Prostate gland (tissue), 2 donors: Measurements from ENCODE around the gene ZER1. TPM values are rescaled to one million over a fixed set of nuclear protein-coding genes. Genes with fewer than 3 reads are reported as not detected.

Experiments used
- DNase-seq: peaks from one replicate; pipeline ENCODE4 v3.0.0-alpha.2; 2019; ENCODE audit warnings: low spot score
- H3K27ac ChIP-seq, 2 donors: fragments of 200-600 bp; sonication (generic); 2 replicates each; pipeline ENCODE4 v1.5.1; 2017 to 2019
- H3K27me3 ChIP-seq: fragments of 200-600 bp; sonication (generic); replicated peaks from 2 replicates; pipeline ENCODE4 v1.5.1; 2019; ENCODE audit not compliant: insufficient read depth
- H3K36me3 ChIP-seq, 2 donors: fragments of 200-600 bp; sonication (generic); 1 replicate in 1 of 2; 2 replicates in 1 of 2; pipeline versions ENCODE4 v1.5.1 to v1.8.1; 2017 to 2019
- H3K4me1 ChIP-seq: fragments of 200-600 bp; sonication (generic); replicated peaks from 2 replicates; pipeline ENCODE4 v1.5.1; 2019
- H3K4me3 ChIP-seq, 2 donors: fragments of 200-600 bp; sonication (generic); 2 replicates each; pipeline ENCODE4 v1.5.1; 2017 to 2019
- H3K9me3 ChIP-seq: fragments of 200-600 bp; sonication (generic); 2 replicates; pipeline ENCODE4 v1.5.1; 2017
- CTCF ChIP-seq, 4 experiments: fragments of 200-600 bp in 2 of 4; fragments of 450-650 bp in 2 of 4; sonication (generic) in 2 of 4; IDR thresholded peaks; 1 replicate in 3 of 4; 2 replicates in 1 of 4; pipeline ENCODE4 v1.5.1; 2016 to 2019; ENCODE audit warnings: antibody characterized with exemption in 4 of 4, mild to moderate bottlenecking in 2 of 4, moderate library complexity in 2 of 4
- POLR2A ChIP-seq: fragments of 450-650 bp; IDR thresholded peaks from one replicate; pipeline ENCODE4 v1.6.1; 2016; ENCODE audit warnings: antibody characterized with exemption, mild to moderate bottlenecking
- POLR2AphosphoS5 ChIP-seq: sonication (generic); formaldehyde crosslinking; IDR thresholded peaks from one replicate; pipeline ENCODE4 v1.6.1; 2017; ENCODE audit warnings: antibody characterized with exemption
- WGBS: methylation state at CpG from one replicate; pipeline ENCODE4 v1.1.5; 2018; 5-methylcytosine and 5-hydroxymethylcytosine counted together
- intact Hi-C: fragments of 100-400 bp; cut with DNase I; formaldehyde crosslinking; loops from one replicate; pipeline ENCODE4 v1.14.2; 2022
- total RNA-seq, 2 donors: library from RNA; depleted of rRNA; stranded (reverse); fragments of >200 nt; gene quantifications; one replicate each; pipeline ENCODE4 v1.1.0, GENCODE V29; 2016

Gene ZER1
- total RNA-seq, 2 donors from 2014 or later, result 86.6 to 122 TPM

GRCh38 chr9:128750926-128751595, 20.7 kb downstream of the ZER1 start:
- no peaks in the 10 kb centered on the region for H3K9me3 ChIP-seq
- peaks cover 7 to 21% of the 10 kb centered on the region in 2 donors for H3K36me3 ChIP-seq
- no peaks in the 10 kb centered on the region for H3K4me1 ChIP-seq
- no peak for TF ChIP-seq CTCF (IDR thresholded peaks at IDR 0.05)
- H3K27ac ChIP-seq, result no peak overlapping the region
- no peak for DNase-seq
- no peaks in the 10 kb centered on the region for H3K27me3 ChIP-seq
- intact Hi-C loops, result no loop called here
- 93% methylated on average over 20 of the region's 22 CpGs for WGBS
- H3K4me3 ChIP-seq, result no peak overlapping the region

GRCh38 chr9:128747241-128747640, 24.5 kb downstream of the ZER1 start:
- no peak overlapping the region for H3K4me3 ChIP-seq
- H3K36me3 ChIP-seq, result peaks cover 3 to 6% of the 10 kb centered on the region in 2 donors
- intact Hi-C loops, result no loop called here
- H3K4me1 ChIP-seq, result no peaks in the 10 kb centered on the region
- 92% methylated on average over 1 of the region's 1 CpG for WGBS
- no peak for TF ChIP-seq POLR2A
- TF ChIP-seq CTCF (IDR thresholded peaks at IDR 0.05), result no peak
- no peak for TF ChIP-seq POLR2AphosphoS5
- H3K27ac ChIP-seq, result no peak overlapping the region
- no peak for DNase-seq
- H3K9me3 ChIP-seq, result no peaks in the 10 kb centered on the region
- no peaks in the 10 kb centered on the region for H3K27me3 ChIP-seq

GRCh38 chr9:128743421-128743820, 28.3 kb downstream of the ZER1 start:
- no peaks in the 10 kb centered on the region for H3K4me1 ChIP-seq
- no peaks in the 10 kb centered on the region for H3K27me3 ChIP-seq
- no peaks in the 10 kb centered on the region for H3K9me3 ChIP-seq
- intact Hi-C loops, result no loop called here
- peaks cover 0 to 4% of the 10 kb centered on the region in 2 donors for H3K36me3 ChIP-seq
- 79% methylated on average over 1 of the region's 1 CpG for WGBS
- no peak overlapping the region for H3K27ac ChIP-seq
- DNase-seq, result no peak
- no peak overlapping the region for H3K4me3 ChIP-seq
- TF ChIP-seq POLR2A (no peak), POLR2AphosphoS5 (no peak), CTCF (IDR thresholded peaks at IDR 0.05) (no peak)

GRCh38 chr9:128742401-128742800, 29.3 kb downstream of the ZER1 start:
- Histone ChIP-seq H3K4me1 (no peaks in the 10 kb centered on the region), H3K36me3 (peaks cover 0 to 4% of the 10 kb centered on the region in 2 donors), H3K9me3 (no peaks in the 10 kb centered on the region), H3K27me3 (no peaks in the 10 kb centered on the region), H3K4me3 (no peak overlapping the region), H3K27ac (no peak overlapping the region)
- no peak for DNase-seq
- TF ChIP-seq POLR2A, result no peak
- no peak for TF ChIP-seq POLR2AphosphoS5
- no peak for TF ChIP-seq CTCF (IDR thresholded peaks at IDR 0.05)
- intact Hi-C loops, result no loop called here
- WGBS, result 77% methylated on average over 20 of the region's 20 CpGs

- H3K4me3 ChIP-seq, result no peak overlapping the region
- H3K27ac ChIP-seq, result no peak overlapping the region
- intact Hi-C loops, result no loop called here
- no peak for DNase-seq
- H3K4me1 ChIP-seq, result no peaks in the 10 kb centered on the region
- 64% methylated on average over 2 of the region's 2 CpGs for WGBS
- H3K27me3 ChIP-seq, result no peaks in the 10 kb centered on the region
- TF ChIP-seq POLR2AphosphoS5 (no peak), CTCF (IDR thresholded peaks at IDR 0.05) (no peak), POLR2A (no peak)
- H3K36me3 ChIP-seq, result peaks cover 2 to 4% of the 10 kb centered on the region in 2 donors
- no peaks in the 10 kb centered on the region for H3K9me3 ChIP-seq
Measured at GRCh38 chr9:128735373-128735772, 36.4 kb downstream of the ZER1 start.
